ENCODE results near the gene UBE2B.
"Not testable (repeated sequence)": the region's sequence is repeated elsewhere in the genome, so short reads cannot be mapped to it uniquely, and the experiment has no call there.

UBE2B gene

DNA sequence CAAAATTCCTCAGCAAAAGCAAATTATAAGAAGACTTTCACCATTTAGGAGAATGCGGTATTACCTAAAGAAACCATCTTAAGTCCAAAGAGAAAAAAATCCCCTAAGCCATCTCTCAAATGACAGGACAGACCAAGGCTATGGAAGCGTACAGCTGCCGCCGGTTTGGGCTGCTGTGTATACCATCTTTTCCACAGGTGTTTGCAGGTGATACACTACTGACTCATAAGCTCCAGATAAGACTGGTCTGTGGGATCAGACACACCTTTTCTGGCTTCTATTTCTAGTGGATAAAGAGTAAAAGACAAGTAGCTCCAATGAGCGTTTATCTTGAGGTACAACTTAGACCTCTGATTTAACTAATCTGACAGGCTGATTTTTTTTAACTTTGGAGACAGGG lies 32.6 kb downstream of the UBE2B start:
- DNase-seq, result no peak

DNA sequence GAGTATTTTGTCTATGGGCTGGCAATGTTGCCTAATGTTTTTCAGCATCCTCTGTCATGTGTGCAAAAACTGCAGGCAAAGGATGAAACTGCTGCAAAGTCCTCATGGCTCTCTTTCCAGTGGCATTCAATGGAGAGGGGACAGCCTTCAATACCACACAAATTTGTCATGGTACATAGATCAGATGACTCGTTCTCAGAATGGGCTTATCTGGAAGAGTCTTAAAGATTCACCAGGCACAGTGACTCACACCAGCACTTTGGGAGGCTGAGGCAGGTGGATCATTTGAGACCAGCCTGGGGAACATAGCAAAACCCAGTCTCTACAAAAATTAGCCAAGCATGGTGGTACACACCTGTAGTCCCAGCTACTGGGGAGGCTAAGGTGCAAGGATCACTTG lies 35.0 kb downstream of the UBE2B start:
- no peak for DNase-seq

DNA sequence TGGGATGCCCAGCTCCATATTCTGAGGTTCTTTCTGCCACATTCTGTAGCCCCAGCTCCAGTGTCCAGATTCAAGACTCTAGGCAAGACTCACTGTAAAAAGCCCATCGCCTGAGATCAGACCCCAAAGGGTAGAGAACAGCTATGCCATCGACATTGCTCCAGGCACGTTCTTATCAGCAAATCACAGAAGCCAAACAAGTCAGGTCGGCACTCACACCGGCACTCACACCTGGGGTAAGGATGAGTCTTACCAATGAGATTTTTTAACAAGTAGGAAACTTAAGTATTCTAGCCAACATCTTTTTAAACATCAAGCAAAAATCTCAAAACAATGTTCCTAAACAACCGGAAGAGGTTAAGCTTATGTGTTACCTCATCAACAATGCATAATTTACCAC lies 38.0 kb downstream of the UBE2B start:
- DNase-seq, result no peak

DNA sequence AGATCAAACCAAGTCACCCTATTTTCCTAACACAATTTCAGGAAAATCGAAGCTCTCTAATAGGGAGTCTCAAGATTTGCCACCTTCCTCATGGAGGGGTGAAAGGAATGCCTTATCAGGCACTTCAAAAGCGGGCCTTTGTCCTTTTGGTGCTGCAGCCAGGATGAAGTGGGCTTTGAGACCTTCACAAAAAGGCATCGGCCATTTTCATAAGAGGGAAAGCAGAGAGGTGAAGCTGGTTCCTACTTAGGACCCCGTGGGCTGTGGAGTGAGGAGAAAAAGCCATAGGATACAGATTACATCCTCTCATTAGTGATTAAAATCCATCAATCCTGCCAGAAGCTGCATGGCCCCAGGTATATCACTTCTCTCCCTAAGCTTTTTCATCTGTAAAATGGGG lies 39.5 kb downstream of the UBE2B start:
- DNase-seq, result no peak

DNA sequence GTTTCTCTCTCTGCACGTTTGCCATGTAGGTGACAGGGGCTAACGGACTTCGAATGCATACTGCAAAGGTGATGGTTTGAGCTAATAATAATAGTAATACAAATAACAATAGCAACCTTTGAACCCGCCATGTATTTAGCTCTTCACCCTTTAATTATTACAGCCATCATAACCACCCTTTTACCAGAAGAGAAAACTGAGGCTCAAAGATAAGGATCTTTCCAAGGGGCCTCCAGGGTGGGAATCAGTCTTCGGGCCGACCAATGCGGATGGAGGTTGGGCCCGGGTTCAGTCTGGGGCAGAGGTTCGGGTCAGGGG lies 39.8 kb downstream of the UBE2B start:
- no peak for DNase-seq

DNA sequence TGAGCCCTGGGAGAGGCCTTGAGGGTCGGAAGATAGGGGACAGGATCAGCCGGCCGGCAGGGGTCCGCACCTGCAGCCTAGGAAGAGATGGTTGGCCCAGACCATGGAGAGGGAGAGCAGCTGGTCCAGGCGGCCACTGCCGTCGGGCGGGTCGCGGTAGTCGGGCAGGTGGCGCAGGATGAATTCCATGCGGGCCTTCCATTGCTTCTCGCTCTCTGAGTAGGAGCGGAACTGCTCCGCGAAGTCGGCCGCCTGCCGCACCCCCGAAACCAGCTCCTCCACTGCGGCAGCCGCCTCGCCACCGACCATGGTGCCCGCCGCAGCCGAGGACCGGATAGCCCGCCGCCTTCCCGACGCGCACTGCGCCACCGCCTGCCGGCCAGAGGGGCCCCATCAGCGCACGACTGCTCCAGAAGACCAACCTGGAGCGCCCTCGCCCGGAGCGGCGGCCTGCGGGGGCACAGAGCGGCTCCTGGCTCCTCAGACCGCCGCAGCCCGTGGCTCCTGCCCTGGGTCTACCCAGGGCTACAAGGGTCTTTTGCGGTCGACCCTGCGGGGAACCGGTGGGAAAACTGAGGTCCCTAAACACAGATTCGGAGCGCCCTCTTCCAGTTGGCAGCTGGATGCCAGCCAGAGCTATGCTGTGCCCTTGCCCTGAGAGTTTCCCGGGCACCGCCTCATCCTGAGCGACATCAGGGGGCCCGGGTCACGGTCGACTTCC lies 40.3 kb downstream of the UBE2B start, which contains the start of gene CDKN2AIPNL:
Gene CDKN2AIPNL, minus strand, starts transcription at position 336 of the 721 bp plus-strand sequence. Its CDS starts 27 bp downstream, at position 309.
- no peak for DNase-seq

DNA sequence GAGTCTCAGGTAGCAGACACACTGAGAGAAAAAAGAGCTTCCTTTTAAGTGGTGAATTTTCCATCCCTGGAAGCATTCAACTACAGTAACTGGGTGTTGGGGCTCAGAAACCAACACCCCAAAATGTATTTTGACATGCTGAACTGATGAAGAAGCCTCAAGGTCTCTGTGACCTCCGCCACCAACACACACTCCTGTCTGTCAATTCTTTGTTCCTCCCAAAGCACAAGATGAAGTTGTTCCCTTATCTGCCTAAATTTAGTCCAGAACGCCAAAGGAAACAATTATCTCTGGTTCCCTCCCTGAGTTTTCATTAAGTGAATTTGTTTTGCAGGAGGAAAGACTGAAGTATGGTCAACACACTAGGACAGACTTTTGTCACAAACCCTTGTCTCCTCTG lies 41.7 kb downstream of the UBE2B start:
- no peak for DNase-seq

DNA sequence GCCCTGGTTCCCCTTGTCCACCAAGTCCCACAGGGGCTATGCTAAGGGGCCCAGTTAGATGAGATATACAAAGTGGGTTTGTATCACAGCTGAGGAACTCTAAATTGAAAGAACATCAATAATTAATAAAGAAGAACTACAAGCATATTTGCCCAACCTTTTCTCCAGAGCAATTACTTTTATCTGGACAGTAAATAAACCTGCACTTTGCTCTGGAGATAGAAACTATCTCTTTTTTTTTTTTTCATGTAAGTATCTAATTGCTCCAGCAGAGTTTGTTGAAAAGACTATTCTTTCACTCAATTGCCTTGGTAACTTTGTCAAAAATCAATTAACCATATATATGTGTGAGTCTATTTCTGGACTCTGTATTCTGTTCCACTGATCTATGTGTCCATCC lies 46.3 kb downstream of the UBE2B start:
- no peak for DNase-seq

DNA sequence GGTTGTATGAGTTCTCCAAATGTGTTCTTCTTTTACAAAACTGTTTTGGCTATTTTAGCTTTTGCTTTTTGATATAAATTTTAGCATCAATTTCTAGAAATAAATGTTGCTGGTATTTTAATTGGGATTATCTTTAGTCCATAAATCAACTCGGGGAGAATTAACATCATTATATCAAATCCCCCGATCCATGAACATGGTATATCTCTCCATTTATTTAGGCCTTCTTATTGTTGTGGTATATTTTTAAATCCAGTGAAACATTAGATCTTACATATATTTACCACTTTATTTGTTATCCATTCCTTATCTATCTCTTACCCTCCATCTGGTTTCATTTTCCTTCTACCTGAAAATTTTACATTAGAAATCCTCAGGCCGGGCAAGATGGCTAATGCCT lies 47.6 kb downstream of the UBE2B start:
- no peak for DNase-seq

DNA sequence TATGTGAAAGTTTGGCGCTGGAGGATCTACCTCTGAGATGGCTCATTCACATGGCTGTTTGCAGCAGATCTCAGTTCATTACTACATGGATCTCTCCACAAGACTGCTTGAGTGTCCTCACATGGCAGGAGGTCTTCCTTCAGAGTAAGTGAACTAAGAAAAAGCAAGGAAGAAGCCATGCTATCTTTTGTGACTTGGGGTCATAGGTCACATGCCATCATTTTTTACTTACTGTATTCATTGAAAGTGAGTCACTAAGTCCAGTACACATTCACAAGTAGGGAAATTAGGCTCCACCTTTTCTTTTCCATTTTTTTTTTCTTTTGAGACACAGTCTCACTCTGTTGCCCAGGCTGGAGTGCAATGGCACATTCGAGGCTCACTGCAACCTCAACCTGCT lies 49.0 kb downstream of the UBE2B start:
- DNase-seq, result no peak

DNA sequence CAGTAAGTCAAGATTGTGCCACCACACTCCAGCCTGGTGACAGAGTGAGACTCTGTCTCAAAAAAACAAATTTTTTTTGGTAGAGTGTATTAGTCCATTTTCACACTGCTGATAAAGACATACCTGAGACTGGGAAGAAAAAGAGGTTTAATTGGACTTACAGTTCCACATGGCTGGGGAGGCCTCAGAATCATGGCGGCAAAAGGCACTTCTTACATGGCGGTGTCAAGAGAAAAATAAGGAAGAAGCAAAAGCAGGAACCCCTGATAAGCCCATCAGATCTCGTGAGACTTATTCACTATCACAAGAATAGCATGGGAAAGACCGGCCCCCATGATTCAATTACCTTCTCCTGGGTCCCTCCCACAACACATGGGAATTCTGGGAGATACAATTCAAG lies 49.7 kb downstream of the UBE2B start:
- DNase-seq, result not testable (repeated sequence)

DNA sequence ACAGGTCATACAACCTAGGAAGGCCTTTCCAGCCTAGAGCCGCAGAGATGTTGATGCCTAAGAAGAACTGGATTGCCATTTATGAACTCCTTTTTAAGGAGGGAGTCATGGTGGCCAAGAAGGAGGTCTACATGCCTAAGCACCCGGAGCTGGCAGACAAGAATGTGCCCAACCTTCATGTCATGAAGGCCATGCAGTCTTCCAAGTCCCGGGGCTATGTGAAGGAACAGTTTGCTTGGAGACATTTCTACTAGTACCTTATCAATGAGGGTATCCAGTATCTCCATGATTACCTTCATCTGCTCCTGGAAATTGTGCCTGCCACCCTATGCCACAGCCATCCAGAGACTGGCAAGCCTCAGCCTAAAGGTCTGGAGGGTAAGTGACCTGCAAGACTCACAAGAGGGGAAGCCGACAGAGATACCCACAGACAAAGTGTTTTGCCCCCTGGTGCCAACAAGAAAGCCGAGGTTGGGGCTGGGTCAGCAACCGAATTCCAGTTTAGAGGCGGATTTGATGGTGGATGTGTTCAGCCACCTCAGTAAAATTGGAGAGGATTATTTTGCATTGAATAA lies 51.5 kb downstream of the UBE2B start:
- DNase-seq, result no peak

DNA sequence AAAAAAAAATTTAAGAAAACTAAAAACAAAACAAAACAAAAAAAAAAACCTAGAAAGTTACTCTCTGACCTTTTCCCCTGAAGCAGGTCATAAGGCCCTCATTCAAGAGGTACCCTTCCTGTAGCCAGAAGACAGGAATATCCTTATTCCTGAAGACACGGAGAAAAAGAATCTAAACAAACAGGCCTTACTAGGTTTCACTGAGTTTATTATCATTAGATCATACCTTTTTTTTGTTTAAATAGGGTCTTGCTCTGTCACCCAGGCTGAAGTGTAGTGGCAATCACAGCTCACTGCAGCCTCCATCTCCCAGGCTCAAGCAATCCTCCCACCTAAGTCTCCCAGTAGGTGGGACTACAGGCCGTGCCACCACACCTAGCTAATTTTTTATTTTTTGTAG lies 52.0 kb downstream of the UBE2B start:
- DNase-seq, result no peak

DNA sequence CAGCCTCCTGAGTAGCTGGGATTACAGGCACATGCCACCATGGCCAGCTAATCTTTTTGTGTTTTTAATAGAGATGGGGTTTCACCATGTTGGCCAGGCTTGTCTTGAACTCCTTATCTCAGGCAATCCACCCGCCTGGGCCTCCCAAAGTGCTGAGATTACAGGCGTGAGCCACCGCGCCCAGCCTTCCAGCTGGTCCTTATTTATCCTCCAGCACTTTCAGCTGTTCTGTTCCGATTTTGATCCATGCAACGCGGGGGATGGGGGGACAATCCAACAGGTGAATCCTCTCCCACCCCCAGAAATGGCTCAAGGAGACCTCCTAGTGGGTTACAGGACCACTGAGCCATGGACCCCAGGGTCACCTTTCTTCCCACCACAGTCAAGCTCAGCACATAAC lies 55.0 kb downstream of the UBE2B start:
- DNase-seq, result no peak

DNA sequence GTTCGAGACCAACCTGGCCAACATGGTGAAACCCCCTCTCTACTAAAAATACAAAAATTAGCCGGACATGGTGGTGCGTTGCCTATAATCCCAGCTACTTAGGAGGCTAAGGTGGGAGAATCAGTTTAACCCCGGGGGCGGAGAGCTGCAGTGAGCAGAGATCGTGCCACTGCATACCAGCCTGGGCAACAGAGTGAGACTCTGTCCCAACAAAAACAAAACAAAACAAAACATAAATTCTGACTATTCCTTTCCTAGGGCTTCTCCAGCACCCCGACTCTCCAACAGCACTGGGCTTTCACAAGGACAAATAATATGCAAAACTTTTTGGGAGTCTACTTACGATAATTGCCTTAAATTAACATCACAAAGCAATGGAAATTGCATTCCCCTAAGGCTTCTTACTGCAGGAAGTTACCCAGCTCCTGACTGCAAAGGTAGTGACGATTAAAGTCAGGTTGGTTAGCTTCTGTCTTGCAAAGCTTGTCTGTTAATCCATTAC lies 56.2 kb downstream of the UBE2B start:
- DNase-seq, result no peak

DNA sequence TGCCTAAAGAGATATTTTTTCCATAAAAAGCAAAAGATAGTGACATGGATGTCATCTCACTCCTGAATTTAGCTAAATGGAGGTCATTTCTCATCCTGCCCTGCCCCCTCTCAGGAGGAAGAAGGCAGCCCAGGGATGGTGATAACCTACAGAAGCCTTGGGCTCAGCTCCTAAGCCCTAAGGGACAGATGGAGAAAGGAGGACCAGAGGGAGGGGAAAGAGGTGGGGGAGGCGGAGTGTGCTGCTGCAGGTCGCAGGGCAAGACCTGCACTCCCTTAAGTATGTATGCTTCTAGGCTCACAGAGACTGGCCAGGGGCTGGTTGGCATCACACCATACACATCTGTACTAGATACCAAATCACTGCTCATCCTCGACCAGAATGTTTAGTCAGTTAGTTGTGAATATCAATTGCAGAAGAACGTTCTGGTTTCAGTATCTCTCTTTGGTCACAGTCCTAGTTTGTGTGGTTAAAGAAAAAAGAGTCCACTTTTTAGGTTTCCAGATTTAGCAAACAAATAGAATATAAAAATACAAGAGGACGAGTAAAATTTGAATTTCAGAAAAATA lies 58.7 kb downstream of the UBE2B start:
- DNase-seq, result no peak

DNA sequence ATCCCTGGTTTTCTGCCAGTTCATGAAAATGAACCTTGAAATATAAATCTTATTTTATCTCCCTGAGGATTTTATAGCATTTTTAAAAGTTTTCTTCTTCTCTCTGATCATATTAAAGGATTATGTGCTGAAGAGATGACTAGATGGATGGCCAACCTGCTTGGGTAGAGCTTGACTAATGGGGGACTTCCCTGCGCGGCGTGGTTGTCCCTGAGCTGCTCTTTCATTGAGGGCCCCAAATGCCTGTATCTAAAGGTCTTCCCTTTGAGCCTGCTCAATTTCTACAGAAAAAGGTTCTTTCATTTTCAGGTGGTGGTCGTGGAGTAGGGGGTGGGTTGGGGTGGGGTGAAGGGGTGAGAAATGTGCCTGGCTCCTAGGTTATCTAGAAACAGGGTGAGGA lies 60.8 kb downstream of the UBE2B start:
- DNase-seq, result no peak

DNA sequence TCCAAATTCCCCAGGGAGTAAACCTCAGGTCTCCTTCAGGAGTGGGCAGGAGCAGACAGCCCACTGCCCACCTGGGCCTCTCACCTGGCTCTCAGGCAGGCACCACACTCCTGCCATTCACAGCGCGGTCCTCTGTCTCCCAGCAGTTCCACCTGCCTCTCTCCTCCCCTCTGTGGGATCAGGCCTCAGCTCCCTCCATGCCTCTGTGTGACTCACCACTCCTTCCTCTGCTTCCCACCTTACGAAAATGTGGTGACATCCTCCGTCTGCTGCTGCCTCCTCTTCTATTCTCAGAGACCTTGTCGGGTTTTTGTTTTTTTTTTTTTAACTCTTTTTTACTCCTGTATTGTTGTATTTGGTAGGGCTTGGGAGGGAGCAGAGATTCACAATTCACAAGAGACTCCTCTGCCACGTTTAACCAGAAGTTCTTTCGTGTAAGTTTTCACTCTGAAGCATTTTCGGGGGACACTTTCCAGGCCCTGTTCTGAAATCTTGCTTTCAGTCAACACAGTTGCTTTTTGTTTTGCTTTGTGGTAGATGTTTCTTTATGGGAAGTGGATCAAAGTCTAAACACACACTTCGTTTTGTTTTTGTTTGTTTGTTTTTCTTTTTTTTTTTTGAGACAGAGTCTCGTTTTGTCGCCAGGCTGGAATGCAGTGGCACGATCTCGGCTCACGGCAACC lies 61.4 kb downstream of the UBE2B start:
- no peak for DNase-seq

DNA sequence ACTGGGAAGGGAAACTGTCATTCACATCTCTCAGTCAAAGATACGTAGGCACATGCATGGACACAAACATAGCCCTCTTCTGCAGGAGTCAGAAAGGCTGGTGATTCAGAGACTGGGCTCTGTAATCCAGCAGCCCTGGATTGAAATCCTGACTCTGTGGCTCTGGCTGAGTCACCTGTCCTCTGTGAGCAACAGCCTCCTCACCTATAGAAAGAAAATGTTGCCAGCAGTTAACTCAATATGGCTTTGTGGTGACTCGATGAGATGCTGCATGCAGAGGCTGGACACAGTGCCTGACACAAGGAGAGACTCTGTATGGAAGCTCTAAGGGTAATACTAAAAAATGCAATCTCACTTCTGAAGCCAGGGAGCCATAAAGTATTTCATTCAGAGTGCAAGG lies 64.2 kb downstream of the UBE2B start:
- no peak for DNase-seq

DNA sequence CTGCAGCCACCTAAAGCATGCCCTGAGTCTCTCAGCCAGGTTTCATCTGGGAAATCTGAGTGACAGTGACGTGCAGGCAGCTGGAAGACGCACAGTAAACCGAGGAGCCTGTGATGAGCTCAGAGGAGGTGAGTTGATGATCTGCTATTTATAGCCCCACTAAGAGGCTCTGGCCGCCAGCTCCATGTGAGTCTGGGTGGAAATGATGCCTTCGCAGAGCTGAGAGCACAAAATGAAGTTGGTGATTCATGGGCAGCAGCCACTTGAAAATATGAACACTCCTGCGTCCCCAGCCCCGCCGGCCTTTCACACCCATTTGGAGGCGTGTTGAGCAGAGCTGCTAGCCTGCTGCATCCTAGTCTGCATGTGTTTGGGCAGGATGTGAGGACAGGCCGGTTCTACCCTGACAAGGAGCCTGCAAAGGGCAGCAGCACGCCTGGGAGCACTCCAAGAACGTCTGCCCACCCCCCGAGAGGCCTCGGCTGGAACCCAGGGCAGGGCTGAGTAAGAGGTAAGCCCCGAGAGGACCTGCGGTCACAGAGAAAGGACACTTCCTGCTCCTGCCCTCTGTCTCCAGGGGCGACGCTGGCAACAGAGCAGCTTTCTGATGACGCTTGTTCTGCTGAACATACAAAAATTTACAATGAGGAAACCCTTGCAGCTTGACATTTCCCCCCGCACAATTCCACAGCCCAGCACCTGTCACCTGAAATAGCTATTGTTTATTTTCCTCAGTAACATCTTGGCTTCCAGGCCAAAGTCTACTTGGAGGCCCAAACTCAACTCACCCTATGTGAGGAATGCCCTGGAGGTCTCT lies 65.4 kb downstream of the UBE2B start:
- DNase-seq, result no peak

DNA sequence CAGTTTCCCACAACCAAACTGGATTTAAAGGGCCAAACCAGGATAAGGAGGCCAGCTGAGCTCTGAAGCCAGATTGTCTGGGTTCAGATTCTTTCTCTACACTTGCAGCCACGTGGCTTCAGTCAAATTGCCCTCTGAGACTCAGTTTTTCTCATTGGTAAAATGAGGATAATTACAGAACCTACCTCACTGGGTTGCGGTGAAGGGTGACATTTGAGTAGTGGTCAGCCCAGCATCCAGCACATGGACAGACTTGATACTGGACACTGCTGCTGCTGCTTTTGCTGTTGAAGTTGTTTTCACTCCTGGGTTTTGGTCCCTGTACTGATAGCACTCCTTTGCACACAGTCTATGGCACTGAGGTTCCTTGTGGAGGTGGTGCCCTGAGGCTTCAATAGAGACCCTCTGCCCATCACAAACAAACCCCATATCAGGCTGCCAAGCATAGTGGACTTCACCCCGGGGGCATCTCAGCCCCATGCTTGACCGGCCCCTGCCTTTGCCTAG lies 66.0 kb downstream of the UBE2B start:
- no peak for DNase-seq

DNA sequence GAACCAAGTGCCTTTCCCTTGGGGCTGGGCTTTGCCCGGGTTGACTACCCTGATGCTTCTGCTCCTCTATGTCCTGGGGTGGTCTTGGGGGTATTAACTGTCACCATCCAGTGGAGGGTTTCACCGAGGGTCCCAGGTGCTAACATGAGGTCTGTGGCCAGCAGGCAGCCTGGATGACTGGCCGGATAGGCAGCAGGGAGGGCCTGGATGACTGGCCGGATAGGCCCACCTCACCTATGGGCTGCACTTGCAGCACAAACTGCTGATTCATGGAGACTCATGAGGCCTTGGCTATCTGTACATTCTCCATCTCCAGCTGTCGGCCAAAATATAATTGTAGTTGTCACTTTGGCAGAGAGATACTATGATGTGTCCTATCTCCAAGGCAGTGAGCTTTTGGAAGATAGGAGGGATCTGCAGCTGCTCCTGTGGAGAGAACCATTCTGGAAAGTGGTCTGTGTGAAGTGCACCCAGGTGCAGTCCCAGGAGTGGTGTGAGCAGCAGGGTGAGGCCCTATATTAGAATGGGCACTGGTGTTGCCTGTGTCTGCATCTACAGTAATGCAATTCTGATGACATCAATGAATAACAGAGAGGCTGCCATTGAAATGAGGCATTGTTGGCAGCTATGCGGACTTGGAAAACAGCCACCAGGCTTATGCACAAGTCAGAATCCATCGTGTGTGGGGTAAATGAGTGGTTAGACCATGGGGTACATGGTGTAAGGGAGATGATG lies 66.6 kb downstream of the UBE2B start:
- no peak for DNase-seq

Data from SIG-M5 (cell line).